ENCODE data around the gene NTF3. TPM values are rescaled to one million over a fixed set of nuclear protein-coding genes. Genes with fewer than 3 reads are reported as not detected.

Gene NTF3
- total and polyA plus RNA-seq, 2 of the 8 experiments (the other 6 are each of a cell fraction or from before 2014, with no cell fraction given) = 1.4 to 2.3 TPM

DNA sequence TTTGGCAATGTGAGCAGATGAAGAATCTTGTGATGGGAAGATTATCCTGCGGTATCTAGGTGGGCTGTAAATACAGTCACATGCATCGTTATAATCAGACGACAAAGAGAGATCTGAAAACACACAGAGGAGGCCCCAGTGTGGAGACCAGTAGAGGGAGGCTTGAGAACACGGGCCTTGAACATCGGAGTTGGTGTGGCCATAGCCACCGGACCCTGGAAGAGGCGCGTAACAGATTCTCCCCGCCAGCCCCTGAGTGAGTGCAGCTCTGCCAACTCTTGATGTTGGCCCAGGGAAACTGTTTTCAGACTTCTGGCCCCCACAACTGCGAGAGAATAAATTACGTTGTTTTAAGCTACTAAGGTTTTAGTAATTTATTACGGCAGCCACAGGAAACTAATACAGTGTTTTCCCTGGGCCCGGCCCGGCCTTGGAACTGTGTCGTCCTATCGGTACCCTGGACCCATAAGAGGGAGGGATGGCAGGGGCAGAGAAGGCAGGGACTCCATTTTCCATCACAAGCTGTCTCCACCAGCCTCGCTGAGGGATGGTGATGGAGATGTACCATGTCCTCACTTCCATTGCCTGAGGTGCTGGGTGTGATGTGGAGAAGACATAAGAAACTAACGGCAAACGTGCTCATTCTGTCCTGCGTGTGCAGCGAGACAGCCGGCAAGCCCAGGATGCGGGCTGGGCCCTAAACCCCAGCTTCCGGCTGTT is 91.6 kb downstream of the NTF3 start:
- no peak overlapping the region for H2AFZ ChIP-seq (ENCODE audit: low read length)
- TF ChIP-seq POLR2A (IDR thresholded peaks at IDR 0.05; ENCODE audit: control extremely low read depth in 1 of 2, low read depth in 2 of 2, low read length in 2 of 2) (no peak), RAD21 (IDR thresholded peaks at IDR 0.05 in 1 of 2, conservative IDR thresholded peaks at IDR 0.05 in 1 of 2; ENCODE audit: low read depth in 2 of 2, low read length in 2 of 2) (no peak), EGR1 (IDR thresholded peaks at IDR 0.05; ENCODE audit: borderline replicate concordance, low read depth, low read length) (no peak), GTF2F1 (IDR thresholded peaks at IDR 0.05; ENCODE audit: borderline replicate concordance, low read depth, low read length) (no peak), CBX5 (IDR thresholded peaks at IDR 0.05; ENCODE audit: low read depth, low read length) (no peak), ZNF274 (IDR thresholded peaks at IDR 0.05; ENCODE audit: borderline replicate concordance, extremely low read depth, low read length) (no peak), HDAC2 (IDR thresholded peaks at IDR 0.05; ENCODE audit: borderline replicate concordance in 1 of 2, low read depth in 2 of 2, low read length in 2 of 2) (no peak), TBP (IDR thresholded peaks at IDR 0.05; ENCODE audit: low read depth, low read length) (no peak), YY1 (IDR thresholded peaks at IDR 0.05; ENCODE audit: low read depth, low read length) (no peak)
- TF ChIP-seq, protein P1, sequence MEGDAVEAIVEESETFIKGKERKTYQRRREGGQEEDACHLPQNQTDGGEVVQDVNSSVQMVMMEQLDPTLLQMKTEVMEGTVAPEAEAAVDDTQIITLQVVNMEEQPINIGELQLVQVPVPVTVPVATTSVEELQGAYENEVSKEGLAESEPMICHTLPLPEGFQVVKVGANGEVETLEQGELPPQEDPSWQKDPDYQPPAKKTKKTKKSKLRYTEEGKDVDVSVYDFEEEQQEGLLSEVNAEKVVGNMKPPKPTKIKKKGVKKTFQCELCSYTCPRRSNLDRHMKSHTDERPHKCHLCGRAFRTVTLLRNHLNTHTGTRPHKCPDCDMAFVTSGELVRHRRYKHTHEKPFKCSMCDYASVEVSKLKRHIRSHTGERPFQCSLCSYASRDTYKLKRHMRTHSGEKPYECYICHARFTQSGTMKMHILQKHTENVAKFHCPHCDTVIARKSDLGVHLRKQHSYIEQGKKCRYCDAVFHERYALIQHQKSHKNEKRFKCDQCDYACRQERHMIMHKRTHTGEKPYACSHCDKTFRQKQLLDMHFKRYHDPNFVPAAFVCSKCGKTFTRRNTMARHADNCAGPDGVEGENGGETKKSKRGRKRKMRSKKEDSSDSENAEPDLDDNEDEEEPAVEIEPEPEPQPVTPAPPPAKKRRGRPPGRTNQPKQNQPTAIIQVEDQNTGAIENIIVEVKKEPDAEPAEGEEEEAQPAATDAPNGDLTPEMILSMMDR (IDR thresholded peaks at IDR 0.05; ENCODE audit: control extremely low read depth in 1 of 3, insufficient read depth in 1 of 3, low read depth in 1 of 3, low read length in 3 of 3) = no peak
- H3K4me2 ChIP-seq (ENCODE audit: insufficient read depth in 1 of 2, low read depth in 2 of 2, low read length in 2 of 2) = no peak overlapping the region
- WGBS, 2 experiments (ENCODE audit: extremely low coverage in 1 of 2, insufficient coverage in 1 of 2, insufficient read length in 1 of 2, insufficient replicate concordance in 2 of 2, low coverage in 1 of 2, low lambda C conversion rate in 2 of 2, missing lambda C conversion rate in 1 of 2) = 88% methylated on average over 24 of the region's 24 CpGs; no CpG with 5 or more reads in 1 of the 2 experiments
- no peaks in the 10 kb centered on the region for H3K79me2 ChIP-seq (ENCODE audit: control insufficient read depth in 1 of 2, insufficient read depth in 2 of 2, low read length in 2 of 2)
- no peak overlapping the region for H3K27ac ChIP-seq (ENCODE audit: low read depth, low read length)
- H4K5ac ChIP-seq (ENCODE audit: insufficient read length, low read depth, low read length) = no peak overlapping the region
- DNase-seq (ENCODE audit: low read depth in 1 of 2, low spot score in 2 of 2) = peak in 1 of 2 experiments; percentile 33
- H3K36me3 ChIP-seq (ENCODE audit: control insufficient read depth in 2 of 4, insufficient read depth in 4 of 4, low read length in 3 of 4) = no peaks in the 10 kb centered on the region
- no peak overlapping the region for H3K56ac ChIP-seq (replicated peaks; ENCODE audit: insufficient read length, low read depth, low read length)
- CTCF ChIA-PET (ENCODE audit: partially characterized antibody) = interaction anchor here (0.7 to 3.1 kb wide), 5 partner anchors 12 to 126 kb away, joined by 3 to 11 read pairs (median 3); no protein-coding TSS in a partner anchor
- no peak overlapping the region for H3K23ac ChIP-seq (ENCODE audit: insufficient read length)
- no peak overlapping the region for H2BK15ac ChIP-seq (ENCODE audit: low read length)
- no peak overlapping the region for H3K18ac ChIP-seq (ENCODE audit: extremely low read depth, low read length)
- H2AK5ac ChIP-seq (ENCODE audit: low read depth, low read length) = no peak overlapping the region
- FAIRE-seq = no peak
- no peak overlapping the region for H4K8ac ChIP-seq (ENCODE audit: extremely low read depth, insufficient read depth, low read length)
- no peaks in the 10 kb centered on the region for H3K9me3 ChIP-seq (ENCODE audit: insufficient read depth in 2 of 2, low read depth in 1 of 2, low read length in 1 of 2)
- POLR2A ChIA-PET (ENCODE audit: partially characterized antibody) = no interaction called here
- no peak overlapping the region for H2BK20ac ChIP-seq (ENCODE audit: low read length)
- no peaks in the 10 kb centered on the region for H3K23me2 ChIP-seq (ENCODE audit: low read depth, low read length)
- H2BK5ac ChIP-seq (ENCODE audit: low read depth, low read length) = no peak overlapping the region
- H4K20me1 ChIP-seq (replicated peaks in 1 of 2; ENCODE audit: control insufficient read depth in 1 of 2, insufficient read depth in 2 of 2, low read length in 2 of 2) = no peaks in the 10 kb centered on the region
- H3K4me1 ChIP-seq (replicated peaks in 1 of 4; ENCODE audit: control insufficient read depth in 3 of 4, insufficient read depth in 4 of 4, low read length in 3 of 4) = peaks cover 0 to 4% (median 2%) of the 10 kb centered on the region in 4 experiments; a peak in 5 of 7 replicates
- no peak overlapping the region for H3K4me3 ChIP-seq (ENCODE audit: extremely low read depth in 1 of 4, insufficient read depth in 2 of 4, low read depth in 3 of 4, low read length in 4 of 4)
- H3K4ac ChIP-seq (replicated peaks; ENCODE audit: insufficient read length, low read depth, low read length) = no peak overlapping the region
- no peak overlapping the region for H2BK120ac ChIP-seq (replicated peaks; ENCODE audit: low read depth, low read length)
- H3K79me1 ChIP-seq (ENCODE audit: low read depth, low read length) = no peaks in the 10 kb centered on the region
- H2BK12ac ChIP-seq (ENCODE audit: low read depth, low read length) = no peak overlapping the region
- H4K91ac ChIP-seq (replicated peaks; ENCODE audit: insufficient read length, low read length) = no peak overlapping the region
- no peak overlapping the region for H3K14ac ChIP-seq (ENCODE audit: insufficient read length)
- H3K9ac ChIP-seq (replicated peaks in 1 of 4; ENCODE audit: extremely low read depth in 1 of 4, low read depth in 3 of 4, low read length in 3 of 4) = no peak overlapping the region
- no peaks in the 10 kb centered on the region for H3K27me3 ChIP-seq (replicated peaks in 1 of 4; ENCODE audit: control insufficient read depth in 3 of 4, extremely low read depth in 1 of 4, insufficient read depth in 3 of 4, low read length in 3 of 4)
